CD4-positive, alpha-beta T cell treated with Interleukin-12 subunit alpha and Interleukin-12 subunit beta, for 1 hour (primary cell): Measurements from ENCODE around the gene PRKRIP1.
"Not testable (repeated sequence)": the region's sequence is repeated elsewhere in the genome, so short reads cannot be mapped to it uniquely, and the experiment has no call there.

Source experiments
- DNase-seq: peaks from one replicate; pipeline ENCODE4 v3.0.0-alpha.2; 2020

The PRKRIP1 gene

GRCh38 chr7:102404005-102404861 is 8.1 kb downstream of the PRKRIP1 start:
- peak; percentile 77 for DNase-seq

- DNase-seq = not testable (repeated sequence)
These were observed 8.7 kb downstream of the PRKRIP1 start for GRCh38 chr7:102404862-102405188.

- DNase-seq = no peak
These were observed 11.7 kb downstream of the PRKRIP1 start for GRCh38 chr7:102407910-102408309.

DNA sequence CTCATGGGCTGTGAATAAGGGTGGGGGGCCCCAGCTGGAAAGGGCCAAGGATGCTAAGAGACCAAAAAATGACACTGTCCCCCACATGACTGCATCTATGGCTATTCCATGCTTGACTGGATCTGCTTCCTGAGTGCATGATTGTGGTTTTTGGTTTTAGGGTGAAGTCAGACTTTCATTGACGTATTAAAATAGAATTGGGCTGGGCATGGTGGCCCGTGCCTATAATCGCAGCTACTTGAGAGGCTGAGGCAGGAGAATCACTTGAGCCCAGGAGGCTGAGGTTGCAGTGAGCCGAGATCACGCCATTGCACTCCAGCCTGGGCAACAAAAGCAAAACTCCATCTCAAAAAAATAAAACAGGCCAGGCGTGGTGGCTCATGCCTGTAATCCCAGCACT is 12.4 kb downstream of the PRKRIP1 start:
- DNase-seq = not testable (repeated sequence)

DNA sequence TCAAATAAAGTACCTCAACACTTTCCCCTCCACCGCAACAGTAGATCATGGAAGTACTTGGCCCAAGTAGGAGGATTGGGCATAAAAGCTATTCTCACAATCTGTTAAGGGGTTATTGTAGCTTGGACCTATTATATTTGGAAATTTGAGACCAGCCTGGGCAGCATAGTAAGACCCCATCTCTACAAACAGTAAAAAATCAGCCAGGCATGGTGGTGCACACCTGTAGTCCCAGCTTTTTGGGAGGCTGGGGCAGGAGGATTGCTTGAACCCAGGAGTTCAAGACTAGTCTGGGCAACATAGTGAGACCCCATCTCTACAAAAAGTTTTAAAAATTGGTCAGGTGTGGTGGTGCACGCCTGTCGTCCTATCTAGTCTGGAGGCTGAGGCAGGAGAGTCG is 13.2 kb downstream of the PRKRIP1 start:
- DNase-seq = no peak

GRCh38 chr7:102410123-102410522 is 14.0 kb downstream of the PRKRIP1 start:
- DNase-seq = no peak

DNA sequence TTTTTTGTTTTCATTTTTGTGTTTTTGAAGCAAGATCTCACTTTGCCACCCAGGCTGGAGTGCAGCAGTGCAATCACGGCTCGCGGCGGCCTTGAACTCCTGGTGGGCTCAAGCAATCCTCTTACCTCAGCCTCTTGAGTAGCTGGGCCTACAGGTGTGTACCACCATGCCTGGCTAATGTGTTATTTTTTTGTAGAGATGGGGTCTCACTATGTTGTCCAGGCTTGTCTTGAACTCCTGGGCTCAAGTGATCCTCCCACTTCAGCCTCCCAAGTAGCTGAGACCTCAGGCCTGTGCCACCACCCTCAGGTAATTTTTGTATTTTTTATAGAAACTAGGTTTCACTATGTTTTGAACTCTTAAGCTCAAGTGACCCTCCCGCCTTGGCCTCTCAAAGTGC is 14.8 kb downstream of the PRKRIP1 start:
- DNase-seq = no peak

DNA sequence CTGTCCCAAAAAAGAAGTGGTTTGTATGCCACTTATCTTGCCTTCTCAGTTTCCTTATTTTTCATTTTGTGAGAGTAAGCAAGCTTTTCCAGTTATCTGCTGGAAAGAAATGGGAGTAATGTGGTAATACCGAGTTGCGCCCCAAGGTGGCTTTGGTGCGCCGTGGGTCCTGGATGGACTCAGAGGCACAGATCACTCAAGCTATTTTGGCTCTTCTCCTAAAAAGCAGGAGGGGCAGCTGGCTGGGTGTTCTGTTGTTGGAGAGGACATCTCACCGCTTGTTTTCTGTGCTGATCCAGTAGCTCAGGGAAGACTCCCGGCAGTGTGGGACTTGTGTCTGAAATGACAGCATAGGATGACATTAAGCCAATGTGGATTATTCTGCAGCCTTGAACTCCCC is 16.4 kb downstream of the PRKRIP1 start:
- DNase-seq = peak; percentile 56

DNA sequence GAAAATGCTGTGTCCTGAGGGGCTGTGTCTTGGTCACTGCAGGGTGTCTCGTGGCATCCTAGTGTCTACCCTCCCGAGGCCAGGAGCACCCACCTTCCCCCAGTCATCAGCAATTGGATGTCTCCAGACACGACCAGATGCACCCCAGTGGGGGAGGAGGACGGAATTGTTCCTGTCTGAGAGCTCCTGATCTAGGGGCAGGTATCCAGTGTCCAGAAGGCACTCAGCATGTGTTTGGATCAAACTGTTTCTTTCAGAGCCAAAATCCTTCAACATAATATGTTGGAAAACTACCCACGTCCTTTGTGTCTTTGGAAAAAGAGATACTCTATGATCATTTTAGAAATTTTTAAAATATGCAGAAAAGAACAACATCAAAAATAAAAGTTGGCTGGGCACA is 16.9 kb downstream of the PRKRIP1 start:
- no peak for DNase-seq

DNA sequence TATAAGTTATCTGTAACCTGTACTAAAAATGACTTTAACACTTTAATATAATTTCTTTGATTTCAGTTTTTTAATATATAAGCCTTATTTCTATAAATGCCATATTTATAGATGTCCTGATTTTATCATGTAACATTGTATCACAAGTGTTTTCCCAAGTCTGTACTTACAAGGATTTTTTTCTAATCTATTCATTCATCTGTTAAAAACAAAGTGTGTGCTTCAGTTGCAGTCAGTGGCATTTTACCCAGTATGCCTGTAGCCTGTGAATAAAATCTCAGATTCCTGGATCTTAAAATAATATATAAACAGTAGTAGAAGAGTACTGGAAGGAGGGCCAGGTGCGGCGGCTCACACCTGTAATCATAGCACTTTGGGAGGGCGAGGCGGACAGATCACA is 17.4 kb downstream of the PRKRIP1 start:
- DNase-seq = no peak

- DNase-seq = peak; percentile 70
These were observed 19.6 kb downstream of the PRKRIP1 start for GRCh38 chr7:102415685-102416225.

DNA sequence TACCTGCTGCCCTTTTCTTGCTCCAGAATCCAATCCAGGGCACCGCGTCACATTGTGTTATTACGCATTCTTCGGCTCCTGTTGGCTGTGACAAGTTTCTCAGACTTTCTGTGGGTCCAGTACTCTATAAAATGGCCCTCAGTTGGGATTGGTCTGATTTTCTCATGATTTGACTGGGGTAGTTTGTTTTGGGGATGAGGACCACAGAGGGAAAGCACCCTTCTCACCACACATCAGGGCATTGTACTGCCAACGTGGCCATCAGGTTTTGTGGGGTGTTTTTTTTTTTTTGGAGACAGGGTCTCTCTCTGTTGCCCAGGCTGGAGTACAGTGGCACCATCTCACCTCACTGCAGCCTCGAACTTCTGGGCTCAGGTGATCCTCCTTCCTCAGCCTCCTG is 20.2 kb downstream of the PRKRIP1 start:
- DNase-seq = no peak

- peak; percentile 46 for DNase-seq
These were observed 20.9 kb downstream of the PRKRIP1 start for GRCh38 chr7:102417105-102417504.

GRCh38 chr7:102418592-102418991 is 22.4 kb downstream of the PRKRIP1 start:
- DNase-seq = no peak

DNA sequence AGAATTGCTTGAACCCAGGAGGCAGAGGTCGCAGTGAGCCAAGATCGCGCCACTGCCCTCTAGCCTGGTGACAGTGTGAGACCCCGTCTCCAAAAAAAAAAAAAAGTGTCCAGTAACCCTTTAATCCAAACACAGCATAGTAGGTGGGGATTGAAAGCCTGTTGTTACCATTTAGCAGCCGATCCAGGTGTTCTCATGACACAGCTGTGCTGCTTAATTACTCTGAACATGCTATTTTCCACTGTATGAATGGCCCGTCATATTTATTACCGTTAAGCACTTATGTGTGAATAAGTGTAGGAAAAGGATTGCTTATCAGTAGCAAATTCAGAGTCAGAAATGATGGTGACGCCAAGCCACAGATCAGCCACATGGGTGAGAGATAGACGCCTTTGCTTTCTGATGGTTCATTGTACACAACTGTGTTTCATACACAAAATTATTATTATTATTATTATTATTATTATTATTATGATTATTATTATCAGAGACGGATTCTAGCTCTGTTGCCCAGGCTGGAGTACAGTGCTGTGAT is 25.6 kb downstream of the PRKRIP1 start:
- DNase-seq = no peak

GRCh38 chr7:102424129-102424551 is 28.0 kb downstream of the PRKRIP1 start:
- no peak for DNase-seq

GRCh38 chr7:102424787-102425218 is 28.6 kb downstream of the PRKRIP1 start:
- DNase-seq = no peak

- DNase-seq = peak; percentile 91
These were observed 29.6 kb downstream of the PRKRIP1 start for GRCh38 chr7:102425639-102426267.

GRCh38 chr7:102426268-102427018 is 30.3 kb downstream of the PRKRIP1 start:
- DNase-seq = peak; percentile 79

DNA sequence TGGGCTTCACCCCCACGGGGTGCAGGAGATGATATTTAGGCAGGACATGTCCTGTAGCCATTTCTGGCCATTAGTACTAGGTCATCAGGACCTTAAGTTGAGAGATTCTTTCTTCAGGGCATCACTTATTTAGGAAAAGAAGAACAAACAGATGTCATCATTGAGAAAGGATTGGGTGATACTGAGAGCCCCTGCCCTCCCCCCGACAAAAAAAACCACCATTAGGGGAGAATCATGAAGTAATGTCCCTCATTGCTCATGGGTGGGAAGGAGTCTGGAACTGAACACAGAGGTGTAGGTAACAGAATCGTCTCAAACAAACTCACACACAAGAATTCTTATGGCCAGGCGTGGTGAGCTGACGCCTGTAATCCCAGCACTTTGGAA is 30.8 kb downstream of the PRKRIP1 start:
- no peak for DNase-seq

- DNase-seq = no peak
These were observed 33.2 kb downstream of the PRKRIP1 start for GRCh38 chr7:102429141-102429899.

DNA sequence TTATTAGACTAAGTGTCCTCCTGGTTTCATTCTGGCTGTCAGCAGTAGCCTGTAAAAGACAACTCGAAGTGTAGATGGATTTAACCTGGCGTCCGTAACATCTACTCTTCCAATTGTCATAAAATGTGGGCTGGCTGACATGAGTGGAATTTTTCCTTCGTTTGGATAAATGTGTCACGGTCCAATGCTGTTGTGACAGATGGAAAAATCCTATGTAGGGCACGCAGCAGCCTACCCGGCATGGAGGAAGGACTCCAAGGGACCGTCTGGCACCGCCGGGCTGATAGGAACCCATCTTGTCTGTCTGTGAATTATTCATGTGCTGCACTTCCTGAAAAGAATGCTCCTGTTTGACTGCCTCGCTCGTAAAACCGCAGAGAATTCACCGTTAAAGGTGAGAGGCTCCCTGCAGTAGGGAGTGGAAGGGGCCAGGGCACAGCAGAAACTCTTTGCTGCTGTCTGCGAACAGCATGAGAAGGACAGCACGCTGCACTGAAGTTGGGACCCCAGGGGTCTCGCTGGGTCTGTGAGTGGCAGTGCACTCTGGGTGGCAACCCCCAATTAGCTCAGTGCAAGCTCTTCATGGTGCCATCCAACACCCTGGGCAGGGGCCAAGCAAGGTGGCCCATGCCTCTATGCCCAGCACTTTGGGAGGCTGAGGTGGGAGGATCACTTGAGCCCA is 35.6 kb downstream of the PRKRIP1 start:
- peak; percentile 83 for DNase-seq
